HG03432 (cell line): ENCODE results near the gene ANXA4.
"Not testable (repeated sequence)": the region's sequence is repeated elsewhere in the genome, so short reads cannot be mapped to it uniquely, and the experiment has no call there.

Experiments
- ATAC-seq: cut with Tn5 transposase; IDR thresholded peaks from one replicate; pipeline ENCODE4 v1.9.1; 2021; ENCODE audit warnings: mild to moderate bottlenecking, moderate library complexity; ENCODE audit not compliant: unreplicated experiment

The ANXA4 gene

DNA sequence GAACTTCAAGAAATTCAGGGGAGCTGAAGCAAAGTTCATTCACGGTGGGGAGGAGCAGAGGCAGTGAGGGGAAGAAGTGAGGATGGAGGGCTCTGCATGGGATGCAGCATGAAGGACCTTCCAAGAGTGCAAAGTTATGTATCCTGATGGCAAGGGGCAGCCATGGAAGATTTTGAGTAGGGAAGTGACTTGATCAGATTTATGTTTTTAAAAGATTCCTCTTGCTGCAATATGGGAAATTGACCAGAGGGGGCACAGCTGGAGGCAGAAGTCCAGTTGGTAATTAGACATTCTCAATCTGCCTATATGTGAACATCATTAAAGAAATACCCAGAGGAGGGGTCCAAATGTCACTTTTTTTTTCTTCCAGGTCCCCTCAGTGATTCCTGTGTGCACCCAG is 21.5 kb upstream of the ANXA4 start:
- no peak for ATAC-seq

DNA sequence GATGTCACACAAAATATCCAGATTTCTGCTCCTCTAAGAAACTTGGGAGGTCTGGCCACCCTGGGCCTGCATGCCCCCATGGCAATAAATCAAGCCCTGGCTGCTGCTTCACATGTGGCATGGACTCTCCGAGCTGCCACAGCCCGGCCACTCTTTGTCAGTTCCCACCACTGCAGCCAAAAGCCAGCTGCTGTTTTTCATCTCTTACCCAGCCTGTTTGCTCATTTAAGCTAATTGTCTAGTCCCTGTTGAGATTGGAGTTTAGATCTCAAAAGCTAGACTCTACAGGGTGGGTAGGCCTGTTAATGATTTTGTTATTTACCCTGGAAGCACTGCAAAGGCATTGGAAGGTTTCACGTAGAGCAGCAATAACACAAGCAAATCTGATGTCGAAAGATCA is 20.9 kb upstream of the ANXA4 start:
- ATAC-seq: no peak

DNA sequence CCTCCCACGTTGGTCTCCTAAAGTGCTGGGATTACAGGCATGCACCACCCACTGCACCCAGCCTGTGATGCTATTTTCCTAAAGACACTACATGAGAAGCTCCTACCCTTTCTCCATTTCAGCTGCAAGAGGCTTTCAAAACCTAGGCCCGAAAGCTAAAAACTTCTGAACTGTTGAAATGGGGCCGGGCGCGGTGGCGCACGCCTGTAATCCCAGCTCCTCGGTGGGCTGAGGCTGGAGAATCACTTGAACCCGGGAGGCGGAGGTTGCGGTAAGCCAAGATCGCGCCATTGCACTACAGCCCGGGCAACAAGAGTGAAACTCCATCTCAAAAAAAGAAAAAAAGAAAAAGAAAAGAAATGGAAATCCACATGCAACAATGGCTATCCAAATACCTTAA is 18.1 kb upstream of the ANXA4 start:
- ATAC-seq: no peak

DNA sequence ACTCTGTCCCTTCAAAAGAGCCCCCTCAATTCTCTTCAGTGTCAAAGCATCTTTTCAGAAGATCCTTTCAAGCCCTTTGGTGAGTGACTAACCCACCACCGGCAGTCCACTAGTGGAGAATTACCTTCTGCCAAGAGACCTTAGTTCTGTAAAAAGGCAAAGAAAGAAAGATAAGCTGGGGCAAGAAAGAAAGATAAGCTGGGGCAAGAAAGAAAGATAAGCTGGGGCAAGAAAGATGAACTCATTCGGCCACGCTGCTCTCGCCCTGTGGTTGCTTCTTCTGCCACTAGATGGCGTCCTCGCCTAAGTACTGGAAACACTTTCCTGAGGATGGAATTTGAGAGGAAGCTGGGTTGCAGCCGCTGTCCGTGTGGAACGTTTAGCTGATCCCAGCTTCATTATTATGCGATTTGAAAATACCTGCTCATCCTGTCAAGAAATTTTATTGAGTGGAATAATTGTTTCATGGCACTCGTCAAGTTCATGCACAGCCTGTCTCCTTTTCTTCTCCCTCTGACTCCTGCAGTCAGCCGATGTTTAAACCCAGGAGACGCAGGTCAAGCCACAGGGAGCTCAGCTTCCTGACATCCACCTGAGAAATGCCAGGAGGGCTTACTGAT is 17.3 kb upstream of the ANXA4 start:
- ATAC-seq: peak; percentile 69

DNA sequence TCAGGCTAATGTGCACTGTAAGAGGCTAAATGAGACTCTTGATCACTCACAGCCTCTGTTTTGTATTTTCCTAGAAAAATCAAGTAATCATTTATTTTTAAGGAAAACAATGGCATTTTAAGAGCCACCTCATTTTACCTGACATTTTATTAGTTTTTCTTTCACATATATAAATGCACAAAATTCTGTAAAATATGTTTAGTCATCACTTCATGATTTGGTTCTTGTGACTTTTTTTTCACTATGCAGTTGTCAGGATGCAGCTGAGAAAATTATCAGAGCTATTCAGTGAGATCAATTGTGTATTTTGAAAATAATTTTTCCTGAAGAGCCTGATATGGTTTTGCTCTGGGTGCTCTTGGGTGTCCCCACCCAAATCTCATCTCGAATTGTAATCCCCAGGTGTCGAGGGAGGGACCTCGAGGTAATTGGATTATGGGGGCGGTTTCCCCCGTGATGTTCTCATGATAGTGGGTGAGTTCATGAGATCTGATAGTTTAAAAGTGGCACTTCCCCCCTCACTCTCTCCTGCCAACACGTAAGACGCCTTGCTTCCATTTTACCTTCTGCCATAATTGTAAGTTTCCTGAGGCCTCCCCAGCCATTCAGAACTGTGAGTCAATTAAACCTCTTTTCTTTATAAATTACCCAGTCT is 16.1 kb upstream of the ANXA4 start:
- ATAC-seq: no peak

DNA sequence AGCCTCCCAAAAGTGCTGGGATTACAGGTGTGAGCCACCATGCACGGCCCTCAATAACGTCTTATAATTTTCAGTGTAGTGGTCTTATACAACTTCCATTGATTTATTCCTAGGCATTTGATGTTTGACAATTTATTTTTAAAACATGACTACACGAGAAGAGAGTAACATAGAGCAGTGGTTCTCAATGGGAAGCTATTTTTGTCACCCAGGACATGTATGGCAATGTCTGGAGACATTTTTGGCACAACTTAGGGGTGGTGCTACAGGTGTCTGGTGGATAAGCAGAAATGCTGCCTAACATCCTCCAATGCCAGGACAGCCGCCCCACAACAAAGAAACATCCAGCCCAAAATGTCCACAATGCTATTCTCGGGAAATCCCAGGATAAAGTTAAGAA is 12.7 kb upstream of the ANXA4 start:
- ATAC-seq: no peak

DNA sequence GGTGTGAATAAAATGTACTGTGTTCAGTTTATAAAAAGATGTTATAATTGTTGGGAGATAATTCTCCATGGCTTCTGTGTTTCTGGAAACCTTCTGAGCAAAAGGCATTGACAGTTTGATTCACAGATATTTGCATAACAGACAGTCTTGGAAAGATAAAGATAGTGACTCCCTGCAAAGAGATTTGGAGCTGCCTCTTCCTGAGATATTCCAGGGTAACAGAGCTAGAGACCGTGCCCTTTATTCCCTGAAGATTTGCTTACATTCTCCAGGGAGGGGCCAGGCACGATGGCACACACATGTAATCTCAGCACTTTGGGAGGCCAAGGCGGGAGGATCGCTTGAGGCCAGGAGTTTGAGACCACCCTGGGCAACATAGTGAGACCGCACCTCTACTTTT is 12.2 kb upstream of the ANXA4 start:
- ATAC-seq: no peak

DNA sequence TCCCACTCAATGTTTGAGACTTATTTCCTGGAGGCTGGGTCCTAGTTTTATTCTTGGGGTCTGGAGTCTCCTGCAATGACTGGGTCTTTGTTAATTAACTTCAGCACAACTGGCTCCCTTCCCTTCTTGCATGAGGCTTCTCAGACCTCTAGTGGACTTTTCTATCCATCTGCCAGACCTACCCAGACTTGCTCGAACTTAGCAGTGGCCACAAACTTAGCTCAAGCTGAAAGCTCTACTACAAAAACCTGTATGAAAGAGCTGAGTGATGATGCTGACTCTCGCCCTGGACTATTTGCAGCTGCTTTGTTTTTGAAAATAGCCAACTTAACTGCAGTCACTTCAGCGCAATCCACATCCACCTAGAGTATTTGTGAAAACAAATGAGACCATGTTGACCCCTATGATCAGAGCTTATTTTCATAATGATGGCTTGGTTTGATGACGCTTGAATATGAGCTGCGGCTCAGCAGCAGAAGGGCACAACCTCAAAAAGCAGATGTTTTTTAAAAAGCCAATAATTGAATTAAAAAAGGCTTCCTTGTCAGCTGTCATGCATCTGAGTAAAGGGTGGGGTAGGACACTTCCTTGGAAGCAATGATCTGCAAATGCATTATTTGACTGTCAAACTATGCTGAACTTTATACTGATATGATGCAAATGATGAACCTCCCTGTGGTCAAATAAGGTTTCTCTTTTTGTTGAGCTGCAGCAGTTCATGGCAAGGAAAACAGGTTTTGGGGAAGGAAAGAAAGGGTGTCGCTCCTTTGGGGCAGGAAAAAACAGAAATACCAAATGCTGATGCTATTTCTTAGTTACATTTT is 10.6 kb upstream of the ANXA4 start:
- peak; percentile 56 for ATAC-seq

DNA sequence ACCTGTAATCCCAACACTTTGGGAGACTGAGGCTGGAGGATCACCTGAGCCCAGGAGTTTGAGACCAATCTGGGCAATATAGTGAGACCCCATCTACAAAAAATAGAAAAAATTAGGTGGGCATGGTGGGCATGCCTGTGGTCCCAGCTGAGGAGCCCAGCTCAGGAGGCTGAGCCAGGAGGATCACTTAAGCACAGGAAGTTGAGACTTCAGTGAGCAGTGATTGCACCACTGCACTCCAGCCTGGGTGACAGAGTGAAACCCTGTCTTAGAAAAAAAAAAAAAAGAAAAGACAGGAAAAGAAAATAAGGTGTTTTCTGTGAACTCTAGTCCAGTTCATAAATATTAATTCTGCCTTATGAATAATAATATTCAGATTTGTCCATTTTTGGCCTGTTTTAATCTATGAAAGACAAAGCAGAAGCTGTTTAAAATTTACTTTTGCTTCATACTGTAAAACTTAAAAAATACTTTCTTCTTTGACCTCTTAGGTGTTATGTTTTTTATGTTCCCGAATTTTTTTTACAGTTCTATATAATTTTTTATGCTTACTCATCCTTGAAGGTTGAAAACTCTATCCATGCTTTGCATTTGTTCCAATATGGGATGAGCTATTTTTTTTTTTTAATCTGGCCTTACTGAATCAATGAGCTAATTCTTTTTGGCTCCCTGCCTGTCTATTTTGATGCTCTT is 8.4 kb upstream of the ANXA4 start:
- ATAC-seq: no peak

DNA sequence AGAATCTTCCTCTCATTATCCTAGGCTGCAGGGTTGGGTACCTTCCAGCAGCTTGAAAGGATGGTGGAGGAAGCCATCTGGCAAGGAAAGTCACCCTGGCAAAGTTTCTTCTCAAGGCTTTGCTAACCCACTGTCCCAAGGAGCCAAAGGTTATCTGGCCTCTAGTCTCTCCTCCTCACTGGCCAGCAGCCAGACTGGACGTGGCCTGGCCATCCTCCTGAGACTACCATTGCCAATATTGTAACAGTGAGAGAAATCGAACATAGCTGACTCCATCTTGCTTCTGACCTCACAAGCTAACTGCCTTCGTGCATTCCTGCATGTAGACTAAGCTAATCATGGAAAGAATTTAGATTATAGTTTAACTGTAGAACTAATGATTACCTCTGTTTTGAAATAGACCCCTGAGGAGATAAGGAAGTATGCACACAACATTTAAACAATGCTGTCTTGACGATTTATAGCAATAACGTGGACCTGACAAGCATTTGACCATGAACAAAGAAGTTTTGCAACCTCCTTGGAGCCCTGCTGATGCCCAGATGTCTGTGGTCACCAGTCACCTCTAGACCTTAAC is 7.8 kb upstream of the ANXA4 start:
- no peak for ATAC-seq

DNA sequence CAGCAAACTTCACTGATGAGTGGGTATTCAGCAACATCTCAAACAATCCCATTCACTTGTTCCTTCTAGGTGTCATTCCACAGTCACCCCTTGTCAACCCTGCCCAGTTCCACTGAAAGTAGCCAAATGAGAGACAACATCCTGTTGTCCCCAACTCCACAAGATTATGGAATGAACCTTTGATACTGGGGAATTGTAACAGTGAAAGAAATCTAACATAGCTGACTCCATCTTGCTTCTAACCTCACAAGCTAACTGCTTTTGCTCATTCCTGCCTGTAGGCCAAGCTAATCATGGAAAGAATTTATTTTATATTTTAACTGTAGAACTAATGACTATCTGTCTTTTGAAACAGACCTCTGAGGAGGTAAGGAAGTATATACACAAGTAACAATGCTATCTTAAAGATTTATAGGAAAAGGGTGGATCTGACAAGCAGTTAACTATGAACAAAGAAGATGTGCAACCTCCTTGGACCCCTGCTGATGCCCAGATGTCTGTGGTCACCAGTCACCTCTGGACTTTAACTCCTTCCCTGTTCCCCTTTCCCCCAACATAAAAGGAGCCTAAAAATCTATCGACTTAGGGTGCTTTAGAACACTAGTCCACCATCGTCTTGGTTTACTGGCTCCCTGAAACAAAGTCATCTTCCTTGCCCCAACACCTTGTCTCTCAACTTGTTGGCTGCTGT is 6.9 kb upstream of the ANXA4 start:
- no peak for ATAC-seq

DNA sequence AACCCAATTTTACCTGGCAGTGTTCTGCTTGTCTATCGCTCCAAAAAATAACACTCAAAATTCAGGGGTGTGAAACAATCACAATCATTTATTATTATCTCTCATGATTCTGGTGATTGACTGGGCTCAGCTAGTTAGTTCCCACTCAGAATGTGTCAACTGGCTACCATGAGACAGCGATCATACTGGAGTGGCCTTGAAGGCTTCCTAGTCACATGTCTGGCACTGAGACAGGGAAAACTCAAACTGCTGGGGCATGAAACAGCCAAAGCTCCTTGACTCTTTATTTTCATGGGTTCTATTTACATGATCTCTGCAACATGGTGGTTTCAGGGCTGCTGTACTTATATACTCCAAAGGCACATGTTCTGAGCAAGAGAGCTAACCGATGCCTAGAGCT is 6.2 kb upstream of the ANXA4 start:
- ATAC-seq: no peak

DNA sequence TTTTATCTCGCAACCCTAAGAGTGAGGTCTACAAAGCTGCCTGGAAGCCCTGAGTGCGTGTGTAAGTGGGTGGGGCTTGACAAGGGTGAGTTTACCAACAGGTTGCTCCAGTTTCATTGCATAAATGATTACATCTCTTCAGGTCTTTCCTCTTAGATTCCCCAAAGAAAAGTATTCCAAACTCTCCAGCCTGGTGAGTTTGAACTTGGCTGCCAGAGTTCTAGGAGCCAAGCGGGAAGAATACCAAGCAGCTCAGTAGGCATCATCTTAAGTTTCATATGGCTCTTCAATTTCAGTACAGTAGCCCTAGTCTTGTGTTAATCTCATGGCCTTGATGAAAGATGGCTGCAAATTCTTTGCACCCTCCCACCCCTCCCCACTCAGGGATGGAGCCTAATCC is 3.8 kb upstream of the ANXA4 start:
- ATAC-seq: not testable (repeated sequence)

DNA sequence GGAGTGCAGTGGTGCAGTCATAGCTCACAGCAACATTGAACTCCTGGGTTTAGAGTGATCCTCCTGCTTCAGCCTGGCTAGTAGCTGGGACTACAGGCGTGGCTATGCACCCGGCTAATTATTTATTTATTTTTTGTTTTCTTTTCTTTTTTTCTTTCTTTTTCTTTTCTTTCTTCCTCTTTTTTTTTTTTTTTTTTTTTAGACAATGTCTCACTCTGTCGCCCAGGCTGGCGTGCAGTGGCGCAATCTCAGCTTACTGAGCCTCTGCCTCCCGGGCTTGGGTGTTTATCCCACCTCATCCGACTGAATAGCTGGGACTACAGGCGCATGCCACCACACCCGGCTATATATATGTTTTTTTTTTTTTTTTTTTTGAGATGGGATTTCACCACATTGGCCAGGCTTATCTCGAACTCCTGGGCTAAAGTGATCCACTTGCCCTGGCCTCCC is 1.4 kb upstream of the ANXA4 start:
- no peak for ATAC-seq

DNA sequence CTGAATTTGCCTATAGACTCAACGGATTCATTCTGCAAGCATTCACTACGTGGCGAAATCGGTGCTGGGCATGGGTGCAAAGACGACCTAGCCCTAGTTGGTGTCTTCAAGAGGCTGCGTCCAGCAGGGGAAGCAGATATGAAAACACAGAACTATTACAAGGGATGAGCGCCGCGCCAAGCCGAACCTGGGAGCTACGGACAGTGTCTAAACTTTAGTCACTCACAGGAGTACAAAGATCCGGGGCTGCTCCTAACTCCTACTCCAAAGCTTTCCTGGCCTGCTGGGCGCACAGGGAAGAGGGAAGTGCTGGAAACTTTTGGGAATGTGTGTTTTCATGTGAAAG is 732 bp upstream of the ANXA4 start:
- ATAC-seq: peak; percentile 19

DNA sequence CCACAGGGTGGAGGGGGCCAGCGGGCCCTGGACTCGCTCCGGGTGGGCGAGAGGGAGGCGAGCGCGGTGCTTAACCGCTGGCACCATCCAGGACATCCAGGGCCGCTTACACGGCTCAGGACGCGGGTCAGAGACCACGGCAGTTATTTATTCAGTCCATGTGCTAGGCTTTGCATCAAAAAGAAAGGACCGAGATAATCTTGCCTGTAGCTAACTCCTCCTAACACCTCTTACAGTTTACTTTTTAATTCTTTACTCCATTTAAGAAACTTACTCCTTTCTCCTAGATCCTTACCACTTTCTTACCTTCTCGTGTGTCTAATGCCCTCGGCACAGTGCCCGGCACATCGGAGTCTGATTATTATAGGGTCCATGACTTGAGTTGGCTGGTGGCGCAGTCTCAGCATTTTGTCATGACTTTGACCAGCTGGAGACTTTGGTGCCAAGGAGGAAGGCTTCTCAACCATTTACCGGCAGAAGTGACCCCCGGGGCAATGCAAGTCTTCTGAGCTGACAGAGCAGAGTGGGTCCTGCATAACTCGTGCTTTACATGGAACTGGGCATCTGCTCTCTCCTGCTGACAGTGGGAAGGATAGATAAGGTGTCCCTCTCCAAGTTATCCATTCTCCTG is 503 bp downstream of the ANXA4 start:
- no peak for ATAC-seq

DNA sequence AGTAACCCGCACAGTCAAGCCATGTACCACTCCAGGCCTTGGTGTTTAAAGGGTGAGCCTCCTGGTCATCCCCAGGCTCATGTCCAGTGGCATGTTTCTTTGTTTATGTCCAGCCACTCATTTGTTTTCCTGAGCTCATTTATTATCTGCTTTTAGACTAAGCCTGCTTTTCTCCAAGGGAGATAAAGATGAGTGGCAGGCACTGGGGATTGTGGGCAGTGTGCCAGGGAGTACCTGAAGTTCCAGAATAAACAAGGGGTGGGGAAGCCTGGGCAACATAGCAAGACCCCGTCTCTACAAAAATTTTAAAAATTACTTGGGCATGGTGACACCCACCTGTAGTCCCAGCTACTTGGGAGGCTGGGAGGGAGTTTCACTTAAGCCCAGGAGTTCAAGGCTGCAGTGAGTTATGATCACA is 1.9 kb downstream of the ANXA4 start:
- ATAC-seq: no peak

DNA sequence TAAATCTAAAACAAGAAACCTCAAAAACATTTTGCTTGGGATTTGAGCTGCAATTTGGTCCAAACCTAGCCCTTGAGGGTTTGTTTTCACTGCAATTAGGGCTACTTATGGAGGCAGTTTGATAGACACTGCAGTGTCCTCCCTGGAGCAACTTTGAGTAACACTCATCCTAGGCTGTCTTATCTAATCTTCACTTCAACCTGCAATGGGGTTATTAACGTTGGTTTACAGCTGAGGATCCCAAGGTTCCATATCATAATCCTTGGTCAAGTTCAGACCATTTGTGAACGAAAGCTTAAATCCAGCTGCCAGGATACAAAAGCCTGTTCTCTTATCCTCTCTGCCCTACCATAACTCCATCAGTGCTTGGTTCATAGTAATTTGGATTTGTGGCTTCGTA is 2.5 kb downstream of the ANXA4 start:
- no peak for ATAC-seq

DNA sequence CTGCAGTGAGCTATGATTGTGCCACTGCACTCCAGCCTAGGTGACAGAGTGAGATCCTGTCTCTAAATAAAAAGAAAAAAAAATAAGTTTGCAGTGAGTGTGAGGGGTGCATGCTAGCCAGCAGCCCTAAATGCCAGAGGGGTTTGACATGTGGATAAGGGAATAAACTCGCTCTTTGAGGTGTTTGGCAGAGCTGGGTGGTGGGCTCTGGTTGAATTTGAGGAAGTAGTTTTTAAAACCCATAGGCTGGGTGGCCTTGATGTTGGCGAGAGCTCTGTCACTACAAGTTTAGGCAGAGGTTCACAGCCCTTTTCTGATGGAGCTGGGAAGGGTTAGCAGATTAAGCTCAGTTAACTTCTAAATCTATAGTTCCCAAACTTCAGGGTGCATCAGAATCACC is 3.1 kb downstream of the ANXA4 start:
- no peak for ATAC-seq

DNA sequence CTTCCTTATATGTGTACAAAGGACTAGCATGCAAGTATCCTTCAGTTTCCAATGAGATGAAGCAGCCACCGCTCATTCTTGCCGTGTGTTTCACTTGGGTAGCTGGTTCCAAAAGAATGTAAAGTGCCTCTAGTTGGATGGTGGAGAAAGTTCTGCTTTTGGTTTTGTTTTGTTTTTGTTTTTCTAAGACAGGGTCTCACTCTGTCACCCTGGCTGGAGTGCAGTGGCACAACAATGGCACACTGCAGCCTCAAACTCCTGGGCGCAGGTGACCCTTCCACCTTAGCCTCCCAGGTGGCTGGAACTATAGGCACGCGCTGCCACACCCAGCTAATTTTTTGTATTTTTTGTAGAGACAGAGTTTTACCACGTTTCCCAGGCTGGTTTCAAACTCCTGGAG is 8.3 kb downstream of the ANXA4 start:
- ATAC-seq: no peak
